DND-41 (cell line): Measurements from ENCODE around the gene BIRC2.

ENCODE experiments used
- CTCF ChIP-seq: IDR thresholded peaks from 2 replicates; pipeline ENCODE4 v1.5.1; 2012; ENCODE audit warnings: borderline replicate concordance, low read length, moderate library complexity, mild to moderate bottlenecking; ENCODE audit not compliant: poor library complexity, severe bottlenecking; ENCODE audit errors: extremely low read depth
- EZH2 ChIP-seq: IDR thresholded peaks from 3 replicates; pipeline ENCODE4 v1.6.1; 2012; ENCODE audit warnings: borderline replicate concordance, low read depth, mild to moderate bottlenecking, moderate library complexity, low read length, inconsistent platforms; ENCODE audit not compliant: severe bottlenecking

- TF ChIP-seq CTCF, result no peak
- TF ChIP-seq EZH2, result no peak
These were observed 63.4 kb downstream of the BIRC2 start for GRCh38 chr11:102410382-102410784.
